AG08395 (cell line): ENCODE results near the gene HDAC9.
A peak's percentile ranks its signal among the peaks of the same experiment; 100 is the strongest.

Source experiments
- DNase-seq: peaks from one replicate; pipeline ENCODE4 v3.0.0; 2012; ENCODE audit warnings: mixed read lengths, low spot score

HDAC9 gene

DNA sequence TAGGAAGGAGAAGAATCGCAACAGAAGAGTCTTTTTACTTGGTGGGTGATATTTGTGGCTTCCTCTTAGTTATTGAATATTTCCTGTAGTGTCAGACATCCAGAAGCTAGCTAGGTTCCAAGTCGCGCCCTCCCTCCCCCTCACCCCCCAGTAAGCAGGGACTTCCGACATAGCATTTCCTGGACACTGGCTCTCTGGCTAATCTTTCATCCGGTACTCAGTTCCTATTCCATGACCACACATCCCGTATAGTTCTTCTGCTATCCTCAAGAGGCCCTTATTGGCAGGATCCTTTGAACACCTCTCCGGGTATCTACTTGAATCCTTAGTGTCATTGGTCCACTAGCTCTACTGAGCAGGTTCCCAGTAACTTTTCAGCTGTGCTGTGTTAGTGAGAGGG lies 167.8 kb downstream of the HDAC9 start:
- DNase-seq: no peak

DNA sequence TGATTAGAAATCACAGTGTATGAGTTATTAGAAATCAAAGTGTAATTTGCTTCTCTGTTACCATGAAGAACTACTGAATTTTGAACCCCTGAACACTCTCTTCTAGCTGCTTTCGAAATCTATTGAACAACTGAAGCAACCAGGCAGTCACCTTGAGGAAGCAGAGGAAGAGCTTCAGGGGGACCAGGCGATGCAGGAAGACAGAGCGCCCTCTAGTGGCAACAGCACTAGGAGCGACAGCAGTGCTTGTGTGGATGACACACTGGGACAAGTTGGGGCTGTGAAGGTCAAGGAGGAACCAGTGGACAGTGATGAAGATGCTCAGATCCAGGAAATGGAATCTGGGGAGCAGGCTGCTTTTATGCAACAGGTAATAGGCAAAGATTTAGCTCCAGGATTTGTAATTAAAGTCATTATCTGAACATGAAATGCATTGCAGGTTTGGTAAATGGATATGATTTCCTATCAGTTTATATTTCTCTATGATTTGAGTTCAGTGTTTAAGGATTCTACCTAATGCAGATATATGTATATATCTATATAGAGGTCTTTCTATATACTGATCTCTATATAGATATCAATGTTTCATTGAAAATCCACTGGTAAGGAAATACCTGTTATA lies 170.7 kb downstream of the HDAC9 start:
- peak; percentile 71 for DNase-seq

DNA sequence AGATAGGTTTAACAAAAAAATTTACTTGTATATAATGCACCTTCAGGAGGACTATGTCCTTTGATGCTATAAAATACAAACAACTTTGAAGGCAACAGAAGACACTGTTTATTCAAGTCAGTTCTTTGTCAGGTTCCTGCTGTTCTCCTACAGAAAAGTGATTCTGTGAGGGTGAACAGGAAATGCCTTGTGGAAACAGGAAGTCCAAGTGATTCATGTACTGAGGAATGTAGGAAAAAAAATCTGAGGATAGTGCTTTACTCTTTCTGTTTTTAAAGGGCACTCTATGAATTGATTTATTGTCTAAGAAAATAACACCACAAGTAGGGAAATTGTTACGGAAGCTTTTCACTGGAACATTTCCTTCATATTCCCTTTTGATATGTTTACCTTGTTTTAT lies 171.9 kb downstream of the HDAC9 start:
- DNase-seq: peak; percentile 61

DNA sequence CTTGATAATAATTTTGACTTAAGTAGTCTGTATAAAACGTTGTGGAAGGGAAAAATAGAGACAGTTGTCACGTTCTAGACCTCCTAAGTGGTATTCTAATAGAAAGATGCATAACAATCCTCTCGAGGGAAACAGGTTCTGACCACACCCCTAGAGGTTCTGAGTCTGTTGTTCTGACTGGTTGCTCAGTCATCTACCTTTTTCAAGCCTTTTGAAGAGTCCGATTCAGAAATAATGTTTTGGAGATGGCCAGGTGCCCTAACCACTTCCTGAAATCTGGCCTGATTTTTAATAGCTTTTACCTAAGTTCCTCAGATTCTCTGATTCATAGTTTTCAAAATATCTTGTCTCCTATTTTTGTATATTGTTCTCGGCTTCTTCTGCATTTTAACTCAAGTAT lies 175.6 kb downstream of the HDAC9 start:
- no peak for DNase-seq

DNA sequence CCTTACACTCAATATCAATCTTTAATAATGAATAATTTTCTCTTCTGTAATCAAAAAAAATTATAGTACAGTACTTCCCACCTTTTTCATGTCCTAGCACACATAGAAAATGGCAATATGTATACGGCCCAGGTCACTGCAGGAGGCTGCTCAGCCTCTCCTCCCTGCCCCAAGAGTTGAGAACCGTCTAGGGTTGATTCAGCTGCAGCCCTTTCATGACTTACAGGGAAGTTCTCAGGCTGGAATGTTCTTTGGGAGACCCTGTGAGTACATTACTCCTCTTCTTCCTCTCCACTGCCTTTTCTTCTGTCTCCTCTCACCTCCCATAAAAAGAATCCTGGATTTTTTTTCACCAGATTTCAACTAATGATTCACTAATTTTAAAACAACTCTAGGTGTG lies 180.0 kb downstream of the HDAC9 start:
- DNase-seq: no peak

DNA sequence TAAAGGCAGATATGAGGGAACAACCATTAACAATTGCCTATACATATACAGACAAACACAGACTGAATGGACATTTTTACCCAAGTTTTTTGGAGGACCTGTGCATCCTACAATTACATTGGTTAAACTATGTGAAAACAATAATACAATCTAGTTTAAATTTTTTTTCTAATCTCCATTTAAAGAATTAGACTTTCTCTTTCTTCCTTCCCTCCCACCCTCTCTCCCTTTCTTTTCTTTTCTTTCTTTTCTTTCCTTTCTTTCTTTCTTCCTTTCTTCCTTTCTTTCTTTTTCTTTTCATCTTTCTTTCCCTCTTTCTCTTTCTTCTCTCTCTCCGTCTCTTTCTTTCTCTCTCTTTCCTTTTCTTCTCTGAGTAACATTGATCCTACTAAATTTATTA lies 183.7 kb downstream of the HDAC9 start:
- no peak for DNase-seq

DNA sequence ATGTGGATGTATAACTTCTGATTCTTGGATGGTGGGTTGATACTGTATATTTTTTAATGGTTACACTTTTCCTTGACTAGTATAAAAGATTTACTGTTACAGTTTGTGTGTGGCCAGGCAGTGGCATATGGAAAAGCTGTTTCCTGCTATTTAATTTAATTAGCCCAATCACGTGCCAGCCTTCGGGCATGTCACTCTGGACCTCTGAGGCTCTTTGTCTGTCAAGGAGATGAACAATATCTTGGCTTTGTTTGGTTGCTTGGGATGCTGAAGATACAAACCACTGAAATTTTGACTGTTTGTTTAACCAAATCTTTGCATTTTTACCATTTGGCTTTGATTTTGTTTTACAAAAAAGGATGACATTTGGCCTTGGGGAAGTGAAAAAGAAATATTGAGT lies 185.0 kb downstream of the HDAC9 start:
- no peak for DNase-seq

DNA sequence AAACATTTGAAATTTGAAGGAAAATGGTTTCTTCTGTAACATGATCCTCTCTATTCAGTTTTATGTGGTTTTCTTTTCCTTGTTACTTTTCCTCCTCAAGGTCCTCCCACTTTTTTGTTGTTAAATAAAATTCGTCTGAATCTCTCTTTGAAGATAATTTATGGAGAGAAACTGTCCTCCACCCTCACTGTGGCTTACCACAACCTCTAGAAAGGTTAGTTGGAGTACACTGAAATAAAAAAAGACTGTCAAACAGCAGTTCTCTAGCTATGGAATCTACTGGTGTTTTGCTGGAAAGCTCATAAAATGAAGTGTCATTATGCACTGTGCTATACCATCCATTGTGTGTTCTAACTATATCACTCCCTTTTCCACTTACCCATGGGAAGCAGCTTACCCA lies 189.4 kb downstream of the HDAC9 start:
- DNase-seq: peak; percentile 9

DNA sequence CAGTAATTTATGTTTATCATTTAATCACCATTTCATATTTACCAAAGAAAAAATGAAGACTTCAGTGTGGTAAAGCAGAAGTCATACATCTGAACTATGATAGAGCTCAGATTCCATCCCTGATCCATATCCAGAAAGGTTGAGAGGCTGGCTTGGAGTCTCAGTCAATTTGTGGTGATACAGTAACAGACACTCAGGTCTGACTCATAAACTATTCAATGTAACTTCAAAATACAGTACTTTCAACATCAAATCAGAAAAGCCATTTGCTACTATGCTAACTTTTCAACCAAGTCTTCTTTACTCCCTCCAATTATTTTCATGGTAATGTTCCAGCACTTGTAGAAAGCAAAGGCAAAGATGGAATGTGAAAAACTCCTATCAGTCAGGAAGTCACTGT lies 190.4 kb downstream of the HDAC9 start:
- DNase-seq: peak; percentile 38

DNA sequence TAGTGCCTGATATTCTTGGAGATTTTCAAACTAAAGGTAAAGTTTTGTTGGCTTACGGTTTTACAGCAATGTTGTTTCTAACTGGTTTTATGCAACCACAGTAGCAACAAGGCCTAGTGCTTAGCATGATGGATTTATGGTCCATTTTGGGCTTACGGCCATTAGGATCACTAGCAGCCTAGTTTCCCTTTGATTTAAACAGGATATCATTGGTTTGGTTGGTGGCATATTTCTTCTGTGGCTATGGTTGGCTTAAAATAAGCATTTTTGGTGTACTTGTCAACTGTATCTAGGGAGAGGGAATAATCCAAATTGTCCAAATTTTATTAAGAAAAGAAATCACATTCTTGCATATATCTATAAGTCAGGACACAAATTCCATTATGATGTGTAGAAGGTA lies 194.0 kb downstream of the HDAC9 start:
- peak; percentile 50 for DNase-seq

DNA sequence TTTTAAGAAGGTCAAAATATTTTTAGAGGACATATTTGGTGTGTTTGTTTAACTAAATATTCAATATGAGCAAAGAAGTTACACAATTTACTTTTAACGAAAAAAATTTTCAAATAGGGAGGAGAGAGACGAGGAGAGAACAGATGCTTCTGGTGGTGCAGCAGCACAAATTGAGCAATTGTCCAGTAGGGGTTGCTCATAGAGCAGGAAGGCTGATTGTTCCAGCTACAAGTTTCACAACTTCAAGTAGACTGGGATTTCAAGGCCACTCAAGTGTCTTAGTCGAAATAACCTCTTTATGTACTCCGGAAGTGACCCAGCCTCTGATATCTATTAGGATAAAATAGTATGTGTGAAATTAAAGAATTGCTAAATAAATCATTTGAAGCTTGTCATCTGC lies 197.9 kb downstream of the HDAC9 start:
- peak; percentile 76 for DNase-seq

DNA sequence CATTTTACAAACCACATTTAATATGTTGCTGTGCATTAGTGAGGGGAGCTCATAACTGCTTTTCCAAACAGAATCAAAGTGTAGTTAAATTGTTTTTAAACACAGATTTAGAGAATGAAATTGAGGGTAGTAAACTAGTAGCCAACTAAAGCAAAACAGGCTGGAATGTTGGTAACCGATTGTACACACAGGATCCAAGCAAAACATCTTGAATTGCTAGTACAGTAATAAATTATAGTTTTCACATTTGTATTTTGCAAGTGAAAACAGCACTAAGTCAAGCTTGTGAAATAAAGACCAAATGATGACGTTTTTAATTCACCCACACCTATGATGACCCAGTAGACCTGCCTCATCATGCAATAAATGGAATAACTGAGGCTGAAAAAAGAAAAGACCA lies 198.3 kb downstream of the HDAC9 start:
- DNase-seq: no peak

DNA sequence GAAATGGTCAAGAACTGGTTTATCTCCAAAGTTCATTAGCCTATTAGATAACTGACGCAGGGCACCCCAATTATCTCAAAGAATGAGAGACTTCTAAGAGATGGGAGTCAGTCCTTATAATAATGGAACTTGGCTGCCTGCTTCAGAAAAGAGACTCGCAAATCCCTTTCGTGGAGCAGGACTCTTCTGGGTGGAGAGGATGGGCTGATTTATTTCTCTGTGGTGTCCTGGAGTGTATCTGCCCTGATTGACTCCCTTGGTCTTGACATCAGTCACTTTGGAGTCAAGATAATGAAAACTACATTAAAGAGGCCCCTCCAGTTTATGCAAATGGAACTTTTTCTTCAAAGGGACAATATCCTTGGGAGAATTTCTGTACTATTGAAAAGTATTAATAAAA lies 198.9 kb downstream of the HDAC9 start:
- no peak for DNase-seq

DNA sequence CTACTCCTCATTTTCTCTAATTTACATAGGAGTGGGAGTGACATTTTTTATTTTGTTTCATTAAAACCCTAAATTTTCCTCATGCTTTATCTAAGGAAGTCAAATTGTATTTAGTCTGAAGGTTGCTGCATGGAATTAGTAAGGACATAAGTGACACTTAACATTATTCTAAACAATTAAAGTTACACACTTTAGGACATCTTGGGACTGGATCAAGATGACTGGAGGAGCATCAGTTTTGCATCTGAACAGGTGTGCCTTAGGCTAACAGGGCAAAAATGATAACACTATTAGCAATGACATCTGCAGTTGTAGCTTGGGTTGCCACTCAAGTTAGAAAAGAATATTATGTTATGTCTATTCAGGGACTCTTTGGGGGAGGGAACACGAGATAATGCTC lies 199.4 kb downstream of the HDAC9 start:
- no peak for DNase-seq

DNA sequence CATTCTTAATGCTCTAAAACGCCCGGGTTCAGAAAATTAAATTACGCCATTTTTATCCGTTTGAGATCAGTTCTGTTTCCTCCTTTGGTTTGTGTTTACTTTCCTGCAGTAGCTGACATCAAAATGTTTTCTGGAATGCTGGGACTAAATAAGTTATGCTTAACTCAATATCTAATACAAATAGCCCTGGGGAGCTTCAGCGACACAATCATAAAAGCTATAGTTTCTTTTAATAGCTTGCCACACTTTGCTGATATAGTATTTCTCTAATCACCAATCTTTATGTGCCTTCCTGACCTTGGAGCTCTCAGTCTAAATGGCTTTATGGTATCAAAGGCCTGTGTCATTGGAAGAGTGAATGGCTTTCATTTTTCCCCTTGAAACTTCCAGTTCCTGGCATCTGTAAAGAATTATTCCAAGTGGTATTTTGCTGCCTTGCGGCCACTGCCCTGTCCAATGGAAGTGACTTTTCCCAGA lies 202.7 kb downstream of the HDAC9 start:
- DNase-seq: no peak

DNA sequence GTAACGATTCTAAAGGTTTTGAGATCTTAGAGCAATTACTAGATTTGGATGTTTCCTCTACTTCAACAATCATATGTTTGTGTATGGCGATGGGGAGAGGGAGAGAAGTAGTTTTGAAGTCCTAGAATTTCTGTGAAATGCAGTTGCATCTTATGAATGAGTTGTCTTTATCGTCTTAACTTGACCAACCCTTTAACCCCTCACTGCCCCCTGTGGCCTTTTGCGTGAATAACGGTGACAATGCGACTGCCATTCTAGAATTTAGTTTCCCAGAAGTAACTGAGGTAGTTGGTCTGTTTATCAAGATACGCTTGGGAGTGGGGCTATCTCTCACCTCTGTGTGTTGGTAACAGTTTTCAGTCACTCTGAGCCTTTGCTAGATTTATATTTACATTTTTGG lies 204.6 kb downstream of the HDAC9 start:
- DNase-seq: no peak

DNA sequence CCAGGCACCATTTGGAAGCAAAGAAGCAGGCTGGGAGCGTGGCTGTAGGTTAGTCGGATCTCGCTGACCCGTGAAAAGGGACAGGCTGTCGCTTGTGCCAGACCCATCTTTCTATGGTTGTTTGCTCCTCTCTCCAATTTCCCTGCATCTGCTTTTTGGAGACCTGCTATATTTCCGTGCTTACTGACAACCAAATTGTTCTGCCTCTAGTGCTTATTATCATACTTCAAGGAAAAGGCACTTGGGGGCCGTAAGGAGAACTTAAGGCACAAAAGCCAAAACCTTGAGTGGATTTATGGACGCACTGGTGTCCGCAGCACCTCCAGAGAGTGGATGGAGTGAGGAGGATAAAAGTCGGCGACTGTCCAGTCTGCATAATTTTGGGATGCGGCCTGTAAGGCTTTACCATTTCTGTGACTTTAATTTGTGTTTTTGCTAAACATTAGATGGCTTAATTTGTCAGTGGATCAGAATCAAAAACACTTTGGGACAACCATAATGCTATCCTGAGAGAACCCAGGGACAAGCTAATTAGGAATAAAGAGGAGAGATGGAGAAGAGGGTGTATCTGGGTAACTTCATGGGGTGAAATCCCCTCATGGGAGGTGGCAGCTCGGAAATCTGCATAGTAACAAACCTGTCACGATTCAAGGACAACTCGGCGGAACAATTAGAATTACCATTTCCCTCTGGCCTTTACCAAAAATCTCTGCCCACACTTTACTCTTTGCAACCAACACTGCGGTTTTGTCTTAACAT lies 206.7 kb downstream of the HDAC9 start:
- DNase-seq: no peak

DNA sequence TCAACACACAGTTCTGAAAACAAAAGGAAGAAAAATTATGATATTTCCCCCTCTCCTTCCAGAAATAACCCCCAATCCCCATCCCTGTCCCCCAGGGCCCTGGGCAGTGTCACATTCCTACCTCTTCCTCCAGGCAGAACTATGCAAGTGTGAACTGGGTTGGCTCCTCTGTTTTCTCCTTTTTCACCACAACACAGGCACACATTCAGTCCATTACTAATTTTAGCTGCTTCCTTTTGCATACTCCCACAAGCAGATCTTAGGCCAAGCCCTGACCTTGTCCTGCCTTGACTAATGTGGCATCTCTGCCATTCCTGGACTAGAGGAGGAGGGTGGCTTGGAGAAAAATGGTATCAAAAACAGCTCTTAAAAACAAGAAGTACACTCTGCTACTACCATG lies 208.1 kb downstream of the HDAC9 start:
- no peak for DNase-seq

DNA sequence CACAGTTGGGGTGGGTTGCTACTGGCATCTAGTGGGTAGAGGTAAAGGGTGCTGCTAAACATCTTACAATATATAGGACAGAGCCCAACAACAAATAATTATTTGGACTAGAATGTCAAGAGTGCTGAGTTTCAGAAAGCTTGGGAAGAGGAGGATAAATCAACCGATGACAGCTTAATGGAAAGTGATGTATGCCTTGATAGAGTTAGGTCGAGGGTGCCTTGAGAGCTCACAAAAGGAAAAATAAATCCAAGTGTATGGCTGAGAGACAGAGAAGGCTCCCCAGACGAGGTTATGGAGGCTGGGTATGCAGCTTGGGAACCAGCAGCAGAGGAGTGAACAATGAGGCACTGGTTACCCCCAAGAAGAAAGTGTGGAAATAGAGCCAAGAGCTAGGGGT lies 211.1 kb downstream of the HDAC9 start:
- no peak for DNase-seq

DNA sequence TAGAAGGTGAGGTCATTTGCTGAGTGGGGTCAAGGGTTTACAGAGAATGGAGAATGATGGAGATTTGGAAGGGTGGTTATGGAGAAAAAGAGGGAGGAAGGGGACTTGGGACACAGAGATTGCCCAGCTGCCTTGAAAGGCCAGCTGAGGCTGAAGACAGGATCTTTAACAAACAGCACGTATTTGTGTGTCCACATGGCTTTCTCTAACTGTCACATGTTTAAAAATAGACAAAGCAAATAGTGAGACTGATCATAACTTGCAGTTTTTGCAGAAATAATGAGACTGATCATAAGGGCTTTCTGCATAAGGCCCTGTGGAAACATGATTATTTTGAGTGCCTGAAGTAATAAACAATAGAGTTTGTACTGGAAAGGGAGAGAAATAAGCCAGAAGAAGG lies 212.7 kb downstream of the HDAC9 start:
- no peak for DNase-seq

DNA sequence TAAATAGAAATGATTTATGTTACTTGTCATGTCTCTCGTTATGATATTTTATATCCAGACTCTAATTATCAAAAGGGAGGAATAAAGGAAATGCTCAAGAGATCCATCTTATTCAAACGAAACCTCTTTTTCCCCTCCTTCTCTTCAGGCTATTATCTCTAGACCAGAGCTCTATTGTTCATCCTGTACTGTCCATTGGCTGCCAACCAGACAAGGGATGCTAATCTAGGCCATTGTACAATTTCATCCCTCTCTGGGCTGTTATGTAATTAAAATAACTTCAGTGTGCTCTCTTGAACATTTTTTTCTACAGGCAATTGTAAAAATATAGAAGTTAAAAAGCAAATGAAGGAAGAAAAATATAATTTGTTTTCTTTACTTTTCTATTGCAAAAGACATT lies 220.4 kb downstream of the HDAC9 start:
- DNase-seq: no peak

DNA sequence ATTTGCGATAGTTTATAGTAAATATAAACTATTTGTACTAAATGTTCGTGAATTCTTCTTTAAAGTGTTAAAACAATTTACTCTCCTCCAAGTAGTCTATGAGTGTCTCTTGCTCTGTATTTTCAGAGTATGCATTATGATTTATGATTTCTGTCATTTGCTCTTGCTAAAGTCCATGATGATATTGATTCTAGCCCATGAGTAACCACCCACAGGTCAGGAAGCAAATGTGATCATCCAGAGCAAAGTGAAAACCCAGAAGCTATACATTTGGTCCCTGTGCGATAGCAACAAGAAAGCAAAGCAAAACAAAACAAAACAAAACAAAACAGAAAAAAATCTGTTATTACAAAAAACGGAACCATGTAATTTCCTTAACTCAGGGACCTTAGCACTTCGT lies 225.9 kb downstream of the HDAC9 start:
- DNase-seq: no peak

DNA sequence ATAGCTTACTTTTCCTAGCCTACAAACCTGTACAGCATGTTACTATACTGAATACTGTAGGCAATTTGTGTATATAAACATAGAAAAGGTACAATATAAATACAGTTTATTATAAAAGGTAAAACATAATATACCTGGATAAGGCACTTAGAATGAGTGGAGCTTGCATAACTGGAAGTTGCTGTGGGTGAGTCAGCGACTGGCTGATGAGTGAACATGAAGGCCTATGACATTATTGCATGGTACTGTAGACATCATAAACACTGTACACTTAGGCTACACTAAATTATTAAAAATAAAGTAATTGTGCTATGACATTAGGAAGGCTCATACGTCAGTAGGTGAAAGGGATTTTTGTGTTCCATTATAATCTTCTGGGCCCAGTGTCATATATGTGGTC lies 228.8 kb downstream of the HDAC9 start:
- DNase-seq: no peak
